Gastrocnemius medialis (tissue), 4 donors: ENCODE measurements around the gene ATP6V1E1.
"Not testable (repeated sequence)": the region's sequence is repeated elsewhere in the genome, so short reads cannot be mapped to it uniquely, and the experiment has no call there.

Source experiments
- POLR2A ChIP-seq, 2 donors: fragments of 450-650 bp; IDR thresholded peaks; one replicate each; pipeline ENCODE4 v1.6.1; 2017; ENCODE audit warnings: antibody characterized with exemption in 2 of 2, mild to moderate bottlenecking in 2 of 2, moderate library complexity in 2 of 2
- TF ChIP-seq, protein P1 (sequence below), 5 experiments: fragments of 450-650 bp in 3 of 5; fragments of 200-600 bp in 2 of 5; sonication (generic) in 2 of 5; IDR thresholded peaks in 4 of 5; conservative IDR thresholded peaks in 1 of 5; 1 replicate in 4 of 5; 2 replicates in 1 of 5; pipeline ENCODE4 v1.5.1; 2016 to 2019; ENCODE audit warnings: antibody characterized with exemption in 5 of 5, mild to moderate bottlenecking in 3 of 5, moderate library complexity in 3 of 5

DNA sequence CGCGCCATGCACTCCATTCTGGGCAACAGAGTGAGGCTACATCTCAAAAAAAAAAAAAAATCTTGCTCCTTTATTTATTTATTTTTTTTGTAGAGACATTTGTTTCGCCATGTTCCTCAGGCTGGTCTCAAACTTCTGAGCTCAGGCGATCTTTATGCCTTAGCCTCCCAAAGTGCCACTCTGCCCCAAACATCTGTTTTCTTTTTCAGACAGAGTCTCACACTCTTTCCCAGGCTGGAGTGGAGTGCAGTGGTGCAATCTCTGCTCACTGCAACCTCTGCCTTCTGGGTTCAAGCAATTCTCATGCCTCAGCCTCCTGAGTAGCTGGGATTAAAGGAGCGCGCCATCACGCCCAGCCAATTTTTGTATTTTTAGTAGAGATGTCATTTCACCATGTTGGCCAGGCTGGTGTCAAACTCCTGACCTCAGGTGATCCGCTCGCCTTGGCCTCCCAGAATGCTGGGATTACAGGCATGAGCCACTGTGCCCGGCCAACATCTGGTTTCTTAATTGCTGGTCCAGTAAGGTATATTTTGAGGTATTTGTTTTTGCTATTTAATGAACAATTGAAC lies 43.1 kb upstream of the ATP6V1E1 start:
- TF ChIP-seq, protein P1, sequence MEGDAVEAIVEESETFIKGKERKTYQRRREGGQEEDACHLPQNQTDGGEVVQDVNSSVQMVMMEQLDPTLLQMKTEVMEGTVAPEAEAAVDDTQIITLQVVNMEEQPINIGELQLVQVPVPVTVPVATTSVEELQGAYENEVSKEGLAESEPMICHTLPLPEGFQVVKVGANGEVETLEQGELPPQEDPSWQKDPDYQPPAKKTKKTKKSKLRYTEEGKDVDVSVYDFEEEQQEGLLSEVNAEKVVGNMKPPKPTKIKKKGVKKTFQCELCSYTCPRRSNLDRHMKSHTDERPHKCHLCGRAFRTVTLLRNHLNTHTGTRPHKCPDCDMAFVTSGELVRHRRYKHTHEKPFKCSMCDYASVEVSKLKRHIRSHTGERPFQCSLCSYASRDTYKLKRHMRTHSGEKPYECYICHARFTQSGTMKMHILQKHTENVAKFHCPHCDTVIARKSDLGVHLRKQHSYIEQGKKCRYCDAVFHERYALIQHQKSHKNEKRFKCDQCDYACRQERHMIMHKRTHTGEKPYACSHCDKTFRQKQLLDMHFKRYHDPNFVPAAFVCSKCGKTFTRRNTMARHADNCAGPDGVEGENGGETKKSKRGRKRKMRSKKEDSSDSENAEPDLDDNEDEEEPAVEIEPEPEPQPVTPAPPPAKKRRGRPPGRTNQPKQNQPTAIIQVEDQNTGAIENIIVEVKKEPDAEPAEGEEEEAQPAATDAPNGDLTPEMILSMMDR (IDR thresholded peaks at IDR 0.05 in 4 of 5, conservative IDR thresholded peaks at IDR 0.05 in 1 of 5): not testable (repeated sequence)
- not testable (repeated sequence) for TF ChIP-seq POLR2A (IDR thresholded peaks at IDR 0.05)
